HL-60 (cell line): ENCODE data around the gene ZNF808.
"Not testable (repeated sequence)": the region's sequence is repeated elsewhere in the genome, so short reads cannot be mapped to it uniquely, and the experiment has no call there.

Experiments
- DNase-seq, 2 experiments: peaks; one replicate each; pipeline ENCODE4 v3.0.0-alpha.2; 2010 to 2020; ENCODE audit warnings: low read depth in 1 of 2, low spot score in 1 of 2
- H3K27ac ChIP-seq: fragments of 250-450 bp; sonication (Bioruptor Pico); replicated peaks from 2 replicates; pipeline ENCODE4 v1.5.1; 2020; ENCODE audit warnings: mild to moderate bottlenecking, moderate library complexity
- H3K27me3 ChIP-seq: fragments of 250-450 bp; sonication (Bioruptor Pico); 2 replicates; pipeline ENCODE4 v1.5.1; 2021; ENCODE audit warnings: mild to moderate bottlenecking, moderate library complexity; ENCODE audit not compliant: insufficient read depth, poor library complexity, severe bottlenecking
- H3K4me3 ChIP-seq: replicated peaks from 2 replicates; pipeline ENCODE4 v1.5.1; 2011; ENCODE audit warnings: mild to moderate bottlenecking, control low read depth, low read length; ENCODE audit not compliant: insufficient read depth
- GABPA ChIP-seq: IDR thresholded peaks from 2 replicates; pipeline ENCODE4 v1.6.1; 2012; ENCODE audit warnings: low read depth
- POLR2AphosphoS5 ChIP-seq: IDR thresholded peaks from 2 replicates; pipeline ENCODE4 v1.6.1; 2012; ENCODE audit warnings: low read depth
- SPI1 ChIP-seq: IDR thresholded peaks from 2 replicates; pipeline ENCODE4 v1.6.1; 2012; ENCODE audit warnings: low read depth, mild to moderate bottlenecking, borderline replicate concordance
- TF ChIP-seq, protein P1 (sequence below): IDR thresholded peaks from 2 replicates; pipeline ENCODE4 v1.6.1; 2012; ENCODE audit warnings: low read depth; ENCODE audit not compliant: insufficient replicate concordance
- TF ChIP-seq, protein P2 (sequence below): IDR thresholded peaks from one replicate; pipeline ENCODE4 v1.5.1; 2011; ENCODE audit warnings: low read length, control low read depth, inconsistent platforms; ENCODE audit not compliant: insufficient read depth

ZNF808 gene

DNA sequence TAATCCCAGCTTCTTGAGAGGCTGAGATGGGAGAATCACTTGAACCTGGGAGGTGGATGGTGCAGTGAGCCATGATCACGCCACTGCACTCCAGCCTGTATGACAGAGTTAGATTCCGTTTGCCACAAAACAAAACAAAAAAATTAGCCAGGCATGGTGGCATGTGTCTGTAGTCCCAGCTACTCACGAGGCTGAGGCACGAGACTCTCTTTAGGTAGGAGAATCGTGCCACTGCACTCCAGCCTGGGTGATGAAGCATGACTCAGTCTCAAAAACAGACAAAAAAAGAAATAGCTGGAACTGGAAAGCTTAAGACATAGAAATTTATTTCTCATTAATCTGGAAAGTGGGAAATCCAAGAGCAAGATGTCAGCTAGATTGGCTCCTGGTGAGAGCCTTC lies 20.2 kb upstream of the ZNF808 start:
- no peak for DNase-seq
- Histone ChIP-seq H3K4me3 (no peak overlapping the region), H3K27me3 (no peaks in the 10 kb centered on the region), H3K27ac (no peak overlapping the region)
- TF ChIP-seq, protein P1, sequence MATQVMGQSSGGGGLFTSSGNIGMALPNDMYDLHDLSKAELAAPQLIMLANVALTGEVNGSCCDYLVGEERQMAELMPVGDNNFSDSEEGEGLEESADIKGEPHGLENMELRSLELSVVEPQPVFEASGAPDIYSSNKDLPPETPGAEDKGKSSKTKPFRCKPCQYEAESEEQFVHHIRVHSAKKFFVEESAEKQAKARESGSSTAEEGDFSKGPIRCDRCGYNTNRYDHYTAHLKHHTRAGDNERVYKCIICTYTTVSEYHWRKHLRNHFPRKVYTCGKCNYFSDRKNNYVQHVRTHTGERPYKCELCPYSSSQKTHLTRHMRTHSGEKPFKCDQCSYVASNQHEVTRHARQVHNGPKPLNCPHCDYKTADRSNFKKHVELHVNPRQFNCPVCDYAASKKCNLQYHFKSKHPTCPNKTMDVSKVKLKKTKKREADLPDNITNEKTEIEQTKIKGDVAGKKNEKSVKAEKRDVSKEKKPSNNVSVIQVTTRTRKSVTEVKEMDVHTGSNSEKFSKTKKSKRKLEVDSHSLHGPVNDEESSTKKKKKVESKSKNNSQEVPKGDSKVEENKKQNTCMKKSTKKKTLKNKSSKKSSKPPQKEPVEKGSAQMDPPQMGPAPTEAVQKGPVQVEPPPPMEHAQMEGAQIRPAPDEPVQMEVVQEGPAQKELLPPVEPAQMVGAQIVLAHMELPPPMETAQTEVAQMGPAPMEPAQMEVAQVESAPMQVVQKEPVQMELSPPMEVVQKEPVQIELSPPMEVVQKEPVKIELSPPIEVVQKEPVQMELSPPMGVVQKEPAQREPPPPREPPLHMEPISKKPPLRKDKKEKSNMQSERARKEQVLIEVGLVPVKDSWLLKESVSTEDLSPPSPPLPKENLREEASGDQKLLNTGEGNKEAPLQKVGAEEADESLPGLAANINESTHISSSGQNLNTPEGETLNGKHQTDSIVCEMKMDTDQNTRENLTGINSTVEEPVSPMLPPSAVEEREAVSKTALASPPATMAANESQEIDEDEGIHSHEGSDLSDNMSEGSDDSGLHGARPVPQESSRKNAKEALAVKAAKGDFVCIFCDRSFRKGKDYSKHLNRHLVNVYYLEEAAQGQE: no peak
- TF ChIP-seq, protein P2, sequence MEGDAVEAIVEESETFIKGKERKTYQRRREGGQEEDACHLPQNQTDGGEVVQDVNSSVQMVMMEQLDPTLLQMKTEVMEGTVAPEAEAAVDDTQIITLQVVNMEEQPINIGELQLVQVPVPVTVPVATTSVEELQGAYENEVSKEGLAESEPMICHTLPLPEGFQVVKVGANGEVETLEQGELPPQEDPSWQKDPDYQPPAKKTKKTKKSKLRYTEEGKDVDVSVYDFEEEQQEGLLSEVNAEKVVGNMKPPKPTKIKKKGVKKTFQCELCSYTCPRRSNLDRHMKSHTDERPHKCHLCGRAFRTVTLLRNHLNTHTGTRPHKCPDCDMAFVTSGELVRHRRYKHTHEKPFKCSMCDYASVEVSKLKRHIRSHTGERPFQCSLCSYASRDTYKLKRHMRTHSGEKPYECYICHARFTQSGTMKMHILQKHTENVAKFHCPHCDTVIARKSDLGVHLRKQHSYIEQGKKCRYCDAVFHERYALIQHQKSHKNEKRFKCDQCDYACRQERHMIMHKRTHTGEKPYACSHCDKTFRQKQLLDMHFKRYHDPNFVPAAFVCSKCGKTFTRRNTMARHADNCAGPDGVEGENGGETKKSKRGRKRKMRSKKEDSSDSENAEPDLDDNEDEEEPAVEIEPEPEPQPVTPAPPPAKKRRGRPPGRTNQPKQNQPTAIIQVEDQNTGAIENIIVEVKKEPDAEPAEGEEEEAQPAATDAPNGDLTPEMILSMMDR: no peak
- TF ChIP-seq POLR2AphosphoS5: no peak
- no peak for TF ChIP-seq SPI1
- no peak for TF ChIP-seq GABPA

DNA sequence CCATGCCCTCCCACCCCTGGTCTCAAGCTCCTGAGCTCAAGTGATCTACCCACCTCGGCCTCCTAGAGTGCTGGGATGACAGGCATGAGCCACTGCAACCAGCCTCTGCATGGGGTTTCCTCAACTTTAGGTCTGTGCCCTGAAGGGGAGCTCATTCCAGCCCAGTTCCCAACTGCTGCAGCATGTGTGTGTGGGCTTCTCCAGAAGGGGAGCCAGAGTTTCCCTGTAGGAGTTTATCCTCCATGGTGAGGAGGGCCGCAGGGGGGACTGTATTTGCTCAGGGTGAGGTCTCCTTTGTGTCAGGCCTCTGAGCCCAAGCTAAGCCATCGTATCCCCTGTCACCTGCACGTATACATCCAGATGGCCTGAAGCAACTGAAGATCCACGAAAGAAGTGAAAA lies 11.3 kb upstream of the ZNF808 start:
- TF ChIP-seq SPI1: no peak
- TF ChIP-seq, protein P1: no peak
- TF ChIP-seq, protein P2: no peak
- no peak for TF ChIP-seq POLR2AphosphoS5
- no peak for TF ChIP-seq GABPA
- Histone ChIP-seq H3K27ac (no peak overlapping the region), H3K27me3 (no peaks in the 10 kb centered on the region), H3K4me3 (no peak overlapping the region)
- DNase-seq: no peak

DNA sequence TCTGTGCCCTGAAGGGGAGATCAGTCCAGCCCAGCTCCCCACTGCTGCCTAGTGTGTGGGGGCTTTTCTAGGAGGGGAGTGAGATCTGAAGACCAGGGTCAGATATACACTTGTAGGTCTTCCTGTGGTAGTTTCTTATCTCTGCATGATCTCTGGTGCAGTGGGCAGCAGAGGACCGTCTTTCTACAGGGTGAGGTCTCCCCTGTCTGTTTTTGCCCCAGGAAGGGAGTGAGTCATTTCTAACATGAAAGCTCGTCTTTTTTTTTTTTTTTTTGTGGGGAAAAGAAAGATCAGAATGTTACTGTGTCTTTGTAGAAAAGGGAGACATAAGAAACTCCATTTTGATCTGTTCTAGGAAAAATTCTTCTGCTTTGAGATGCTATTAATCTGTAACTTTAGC lies 8.8 kb upstream of the ZNF808 start:
- no peak for DNase-seq
- H3K27ac ChIP-seq: no peak overlapping the region
- no peak for TF ChIP-seq POLR2AphosphoS5
- no peak for TF ChIP-seq GABPA
- no peak for TF ChIP-seq SPI1
- TF ChIP-seq, protein P1: no peak
- TF ChIP-seq, protein P2: no peak

DNA sequence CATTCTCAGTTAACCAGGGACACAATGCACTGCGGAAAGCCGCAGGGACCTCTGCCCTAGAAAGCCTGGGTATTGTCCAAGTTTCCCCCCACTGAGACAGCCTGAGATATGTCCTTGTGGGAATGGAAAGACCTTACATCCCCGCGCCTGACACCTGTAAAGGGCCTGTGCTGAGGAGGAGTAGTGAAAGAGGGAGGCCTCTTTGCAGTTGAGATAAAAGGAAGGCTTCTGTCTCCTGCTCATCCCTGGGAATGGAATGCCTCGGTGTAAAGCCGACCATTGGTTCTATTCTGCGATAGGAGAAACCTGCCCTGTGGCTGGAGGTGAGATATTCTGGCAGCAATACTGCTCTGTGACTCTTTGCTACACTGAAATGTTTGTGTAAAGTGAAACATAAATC lies 8.3 kb upstream of the ZNF808 start:
- not testable (repeated sequence) for H3K27me3 ChIP-seq, H3K27ac ChIP-seq, DNase-seq, H3K4me3 ChIP-seq

More for the DNA sequence above, 8.8 kb upstream of the ZNF808 start:
- Histone ChIP-seq H3K4me3 (no peak overlapping the region), H3K27me3 (no peaks in the 10 kb centered on the region)
